Vagina (tissue), 2 donors: ENCODE results near the gene SLC39A1.
A peak's percentile ranks its signal among the peaks of the same experiment; 100 is the strongest.

ENCODE experiments used
- POLR2A ChIP-seq, 2 donors: fragments of 450-650 bp; IDR thresholded peaks; one replicate each; pipeline ENCODE4 v1.6.1; 2017; ENCODE audit warnings: antibody characterized with exemption in 2 of 2, mild to moderate bottlenecking in 2 of 2, moderate library complexity in 2 of 2
- POLR2AphosphoS5 ChIP-seq, 2 donors: sonication (generic); formaldehyde crosslinking; IDR thresholded peaks; one replicate each; pipeline ENCODE4 v1.9.0; 2017; ENCODE audit warnings: antibody characterized with exemption in 2 of 2, mild to moderate bottlenecking in 2 of 2, low read depth in 1 of 2; ENCODE audit not compliant: insufficient read depth in 1 of 2
- TF ChIP-seq, protein P1 (sequence below), 3 experiments: fragments of 450-650 bp in 2 of 3; fragments of 200-600 bp in 1 of 3; sonication (generic) in 1 of 3; IDR thresholded peaks; one replicate each; pipeline ENCODE4 v1.5.1; 2017 to 2019; ENCODE audit warnings: antibody characterized with exemption in 3 of 3, mild to moderate bottlenecking in 2 of 3, moderate library complexity in 2 of 3

DNA sequence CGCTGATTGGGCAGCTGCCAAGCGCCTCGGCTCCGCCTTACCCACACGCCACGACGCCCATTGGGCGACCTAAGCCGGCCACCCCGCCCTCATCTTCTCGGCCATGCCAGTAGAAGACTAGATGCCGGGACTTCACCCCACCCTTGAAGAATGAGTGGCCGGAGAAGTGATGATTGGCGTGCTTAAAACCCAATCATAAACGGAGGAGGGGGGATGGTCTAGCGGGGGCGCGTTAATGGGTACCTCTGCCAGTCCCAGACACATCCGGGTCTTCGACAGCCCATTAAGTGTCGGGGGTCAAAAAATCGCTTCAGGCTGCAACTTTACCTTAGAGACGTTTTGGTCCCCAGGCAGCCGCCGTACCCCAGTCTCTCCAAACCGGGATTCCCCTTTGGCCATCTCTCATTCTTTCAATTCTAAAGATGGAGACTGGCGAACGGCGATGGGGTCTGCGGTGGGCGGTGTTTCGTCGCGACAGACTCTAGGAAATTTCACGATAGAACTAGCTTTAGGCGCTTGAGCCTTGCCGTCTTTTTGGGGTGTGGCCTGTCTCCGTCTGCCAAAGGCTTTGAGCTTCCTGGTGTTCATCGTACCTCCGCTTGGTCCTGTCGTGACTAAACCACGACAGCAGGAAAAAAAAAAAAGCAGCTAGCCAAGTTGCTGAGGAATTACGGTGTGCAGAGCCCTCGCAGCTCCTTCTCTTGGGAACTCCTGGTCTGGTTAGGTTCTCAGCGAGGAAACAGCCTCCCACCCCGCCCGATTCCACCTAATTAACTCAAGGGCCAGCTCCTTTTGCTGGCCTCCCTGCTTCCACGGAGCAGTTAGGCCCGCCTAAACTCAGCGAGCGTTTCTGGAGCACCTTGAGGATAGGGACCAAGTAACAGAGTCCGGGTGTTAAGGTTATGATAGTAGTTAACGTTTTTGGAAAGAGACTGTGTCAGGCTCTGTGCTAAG is 40.1 kb downstream of the SLC39A1 start, which contains the start of gene GATAD2B:
- TF ChIP-seq, protein P1, sequence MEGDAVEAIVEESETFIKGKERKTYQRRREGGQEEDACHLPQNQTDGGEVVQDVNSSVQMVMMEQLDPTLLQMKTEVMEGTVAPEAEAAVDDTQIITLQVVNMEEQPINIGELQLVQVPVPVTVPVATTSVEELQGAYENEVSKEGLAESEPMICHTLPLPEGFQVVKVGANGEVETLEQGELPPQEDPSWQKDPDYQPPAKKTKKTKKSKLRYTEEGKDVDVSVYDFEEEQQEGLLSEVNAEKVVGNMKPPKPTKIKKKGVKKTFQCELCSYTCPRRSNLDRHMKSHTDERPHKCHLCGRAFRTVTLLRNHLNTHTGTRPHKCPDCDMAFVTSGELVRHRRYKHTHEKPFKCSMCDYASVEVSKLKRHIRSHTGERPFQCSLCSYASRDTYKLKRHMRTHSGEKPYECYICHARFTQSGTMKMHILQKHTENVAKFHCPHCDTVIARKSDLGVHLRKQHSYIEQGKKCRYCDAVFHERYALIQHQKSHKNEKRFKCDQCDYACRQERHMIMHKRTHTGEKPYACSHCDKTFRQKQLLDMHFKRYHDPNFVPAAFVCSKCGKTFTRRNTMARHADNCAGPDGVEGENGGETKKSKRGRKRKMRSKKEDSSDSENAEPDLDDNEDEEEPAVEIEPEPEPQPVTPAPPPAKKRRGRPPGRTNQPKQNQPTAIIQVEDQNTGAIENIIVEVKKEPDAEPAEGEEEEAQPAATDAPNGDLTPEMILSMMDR (IDR thresholded peaks at IDR 0.05), result no peak
- TF ChIP-seq POLR2A (IDR thresholded peaks at IDR 0.05), result no peak
- peak; percentile 77 to 93 for TF ChIP-seq POLR2AphosphoS5 (IDR thresholded peaks at IDR 0.05; ENCODE audit: insufficient read depth in 1 of 2, low read depth in 1 of 2)
